Chondrocyte (in vitro differentiated cells): ENCODE data around the gene KLHL33. TPM values are rescaled to one million over a fixed set of nuclear protein-coding genes. Genes with fewer than 3 reads are reported as not detected.

ENCODE experiments used
- DNase-seq: peaks from one replicate; pipeline ENCODE4 v3.0.0; 2021; ENCODE audit warnings: mixed read lengths, low spot score
- H3K27ac Mint-ChIP-seq: one replicate; pipeline ENCODE4 v1.8.0; 2021; ENCODE audit warnings: mild to moderate bottlenecking, moderate library complexity, mixed read lengths; ENCODE audit not compliant: unreplicated experiment
- H3K27me3 Mint-ChIP-seq: 2 replicates; pipeline ENCODE4 v1.8.0; 2021; ENCODE audit warnings: low read depth, mixed read lengths
- H3K36me3 Mint-ChIP-seq: 2 replicates; pipeline ENCODE4 v1.8.0; 2021; ENCODE audit warnings: low read depth, mixed read lengths
- H3K4me1 Mint-ChIP-seq: 2 replicates; pipeline ENCODE4 v1.8.0; 2021; ENCODE audit warnings: low read depth, mild to moderate bottlenecking, mixed read lengths
- H3K4me3 Mint-ChIP-seq: one replicate; pipeline ENCODE4 v1.8.0; 2021; ENCODE audit warnings: mild to moderate bottlenecking, moderate library complexity, mixed read lengths; ENCODE audit not compliant: unreplicated experiment
- H3K9me3 Mint-ChIP-seq: 2 replicates; pipeline ENCODE4 v1.8.0; 2021; ENCODE audit warnings: low read depth, mixed read lengths
- total RNA-seq: library from RNA; stranded (reverse); gene quantifications from 3 replicates; pipeline ENCODE4 v1.2.1, GENCODE V29; 2021
- TF ChIP-seq, protein P1 (sequence below): fragments of 200-600 bp; sonication (generic); IDR thresholded peaks from 2 replicates; pipeline ENCODE4 v1.5.0; 2021; ENCODE audit warnings: antibody characterized with exemption, mild to moderate bottlenecking, moderate library complexity

KLHL33 gene
- total RNA-seq, 1 donor from 2014 or later = not detected

GRCh38 chr14:20384321-20384720, 51.6 kb downstream of the KLHL33 start:
- H3K4me3 Mint-ChIP-seq = no peak overlapping the region
- H3K27ac Mint-ChIP-seq = no peak overlapping the region
- no peaks in the 10 kb centered on the region for H3K4me1 Mint-ChIP-seq
- TF ChIP-seq, protein P1, sequence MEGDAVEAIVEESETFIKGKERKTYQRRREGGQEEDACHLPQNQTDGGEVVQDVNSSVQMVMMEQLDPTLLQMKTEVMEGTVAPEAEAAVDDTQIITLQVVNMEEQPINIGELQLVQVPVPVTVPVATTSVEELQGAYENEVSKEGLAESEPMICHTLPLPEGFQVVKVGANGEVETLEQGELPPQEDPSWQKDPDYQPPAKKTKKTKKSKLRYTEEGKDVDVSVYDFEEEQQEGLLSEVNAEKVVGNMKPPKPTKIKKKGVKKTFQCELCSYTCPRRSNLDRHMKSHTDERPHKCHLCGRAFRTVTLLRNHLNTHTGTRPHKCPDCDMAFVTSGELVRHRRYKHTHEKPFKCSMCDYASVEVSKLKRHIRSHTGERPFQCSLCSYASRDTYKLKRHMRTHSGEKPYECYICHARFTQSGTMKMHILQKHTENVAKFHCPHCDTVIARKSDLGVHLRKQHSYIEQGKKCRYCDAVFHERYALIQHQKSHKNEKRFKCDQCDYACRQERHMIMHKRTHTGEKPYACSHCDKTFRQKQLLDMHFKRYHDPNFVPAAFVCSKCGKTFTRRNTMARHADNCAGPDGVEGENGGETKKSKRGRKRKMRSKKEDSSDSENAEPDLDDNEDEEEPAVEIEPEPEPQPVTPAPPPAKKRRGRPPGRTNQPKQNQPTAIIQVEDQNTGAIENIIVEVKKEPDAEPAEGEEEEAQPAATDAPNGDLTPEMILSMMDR = no peak
- H3K9me3 Mint-ChIP-seq = no peaks in the 10 kb centered on the region
- H3K36me3 Mint-ChIP-seq = peaks cover 65% of the 10 kb centered on the region
- DNase-seq = no peak
- H3K27me3 Mint-ChIP-seq = no peaks in the 10 kb centered on the region

DNA sequence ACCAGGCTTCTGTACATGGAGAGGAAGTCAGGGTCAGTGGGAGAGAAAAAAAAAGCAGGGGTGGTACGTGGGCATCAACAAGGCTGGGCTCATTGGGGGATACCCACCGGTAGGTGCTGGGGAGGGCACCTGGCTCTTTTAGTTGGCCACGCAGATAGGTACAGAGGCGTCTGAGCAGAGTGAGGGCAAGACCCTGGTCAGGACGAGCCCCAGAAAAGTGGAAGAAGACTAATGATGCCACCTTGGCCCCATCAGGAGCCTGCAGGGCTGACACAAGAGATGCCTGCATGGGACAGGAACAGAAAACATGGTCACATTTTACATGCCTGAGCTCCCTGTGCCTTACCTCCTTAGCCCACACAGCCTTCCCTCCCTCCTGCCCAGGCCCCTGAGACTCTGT, 52.3 kb downstream of the KLHL33 start:
- Mint-ChIP-seq H3K9me3 (no peaks in the 10 kb centered on the region), H3K4me3 (no peak overlapping the region), H3K27me3 (no peaks in the 10 kb centered on the region), H3K27ac (no peak overlapping the region), H3K4me1 (no peaks in the 10 kb centered on the region), H3K36me3 (peaks cover 61% of the 10 kb centered on the region)
- no peak for DNase-seq
- TF ChIP-seq, protein P1 = no peak

DNA sequence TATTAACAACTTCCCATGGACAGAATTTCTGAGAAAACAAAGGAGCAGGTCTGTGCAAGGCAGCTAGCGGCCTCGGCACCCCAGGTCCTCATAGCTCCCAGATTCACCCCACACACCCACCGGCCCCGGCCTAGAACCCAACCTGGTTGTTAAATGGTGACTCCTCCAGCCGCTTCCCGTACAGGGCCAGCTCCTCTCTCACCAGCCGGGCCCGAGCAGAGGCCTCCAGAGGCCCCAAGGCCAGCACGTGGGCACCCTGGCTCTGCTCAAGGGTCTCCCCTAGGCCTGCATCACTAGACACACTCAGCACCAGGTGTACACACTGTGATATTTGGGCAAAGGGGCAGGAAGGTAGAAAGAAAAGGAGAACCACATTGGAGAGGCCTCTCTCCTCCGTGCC, 52.9 kb downstream of the KLHL33 start:
- Mint-ChIP-seq H3K27ac (no peak overlapping the region), H3K27me3 (no peaks in the 10 kb centered on the region), H3K4me3 (no peak overlapping the region), H3K4me1 (no peaks in the 10 kb centered on the region), H3K9me3 (no peaks in the 10 kb centered on the region), H3K36me3 (peaks cover 58% of the 10 kb centered on the region)
- DNase-seq = no peak
- TF ChIP-seq, protein P1 = no peak

- Mint-ChIP-seq H3K9me3 (no peaks in the 10 kb centered on the region), H3K4me1 (no peaks in the 10 kb centered on the region), H3K27ac (no peak overlapping the region), H3K4me3 (no peak overlapping the region), H3K36me3 (peaks cover 58% of the 10 kb centered on the region), H3K27me3 (no peaks in the 10 kb centered on the region)
- DNase-seq = no peak
- TF ChIP-seq, protein P1 = no peak
These were observed 53.4 kb downstream of the KLHL33 start for GRCh38 chr14:20382526-20382925.

DNA sequence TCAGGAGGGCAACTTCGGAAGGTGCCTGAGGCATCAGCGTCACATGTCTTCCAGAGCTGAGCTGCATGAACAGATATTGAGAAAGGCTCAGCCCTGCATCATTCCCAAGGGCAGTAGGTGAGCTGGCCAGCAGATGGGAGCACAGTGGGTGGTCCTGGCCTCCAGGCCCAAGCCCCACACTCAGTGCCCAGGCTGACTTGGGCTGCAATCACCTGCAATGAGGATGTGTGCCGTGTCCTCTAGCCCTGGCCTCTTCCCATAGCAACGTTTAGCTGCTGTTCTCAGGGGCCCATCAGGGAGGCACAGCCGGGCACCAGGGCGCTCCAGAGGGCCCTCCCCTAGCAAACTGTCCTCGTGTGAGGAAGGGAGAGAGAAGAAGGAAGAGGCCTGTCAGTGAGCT, 54.6 kb downstream of the KLHL33 start:
- no peak for DNase-seq
- no peaks in the 10 kb centered on the region for H3K9me3 Mint-ChIP-seq
- H3K4me3 Mint-ChIP-seq = no peak overlapping the region
- no peaks in the 10 kb centered on the region for H3K27me3 Mint-ChIP-seq
- H3K27ac Mint-ChIP-seq = no peak overlapping the region
- peaks cover 60% of the 10 kb centered on the region for H3K36me3 Mint-ChIP-seq
- H3K4me1 Mint-ChIP-seq = no peaks in the 10 kb centered on the region
- TF ChIP-seq, protein P1 = no peak
